Putamen (tissue), 1 donor: ENCODE results near the gene NEUROG1.
"Not testable (repeated sequence)": the region's sequence is repeated elsewhere in the genome, so short reads cannot be mapped to it uniquely, and the experiment has no call there.

ENCODE experiments used
- DNase-seq: peaks from one replicate; pipeline ENCODE4 v3.0.0-alpha.2; 2016; ENCODE audit warnings: low spot score

Gene NEUROG1

GRCh38 chr5:135537271-135537670 lies 1.5 kb upstream of the NEUROG1 start:
- DNase-seq, result no peak

- no peak for DNase-seq
Measured at GRCh38 chr5:135535420-135535819, 344 bp downstream of the NEUROG1 start.

DNA sequence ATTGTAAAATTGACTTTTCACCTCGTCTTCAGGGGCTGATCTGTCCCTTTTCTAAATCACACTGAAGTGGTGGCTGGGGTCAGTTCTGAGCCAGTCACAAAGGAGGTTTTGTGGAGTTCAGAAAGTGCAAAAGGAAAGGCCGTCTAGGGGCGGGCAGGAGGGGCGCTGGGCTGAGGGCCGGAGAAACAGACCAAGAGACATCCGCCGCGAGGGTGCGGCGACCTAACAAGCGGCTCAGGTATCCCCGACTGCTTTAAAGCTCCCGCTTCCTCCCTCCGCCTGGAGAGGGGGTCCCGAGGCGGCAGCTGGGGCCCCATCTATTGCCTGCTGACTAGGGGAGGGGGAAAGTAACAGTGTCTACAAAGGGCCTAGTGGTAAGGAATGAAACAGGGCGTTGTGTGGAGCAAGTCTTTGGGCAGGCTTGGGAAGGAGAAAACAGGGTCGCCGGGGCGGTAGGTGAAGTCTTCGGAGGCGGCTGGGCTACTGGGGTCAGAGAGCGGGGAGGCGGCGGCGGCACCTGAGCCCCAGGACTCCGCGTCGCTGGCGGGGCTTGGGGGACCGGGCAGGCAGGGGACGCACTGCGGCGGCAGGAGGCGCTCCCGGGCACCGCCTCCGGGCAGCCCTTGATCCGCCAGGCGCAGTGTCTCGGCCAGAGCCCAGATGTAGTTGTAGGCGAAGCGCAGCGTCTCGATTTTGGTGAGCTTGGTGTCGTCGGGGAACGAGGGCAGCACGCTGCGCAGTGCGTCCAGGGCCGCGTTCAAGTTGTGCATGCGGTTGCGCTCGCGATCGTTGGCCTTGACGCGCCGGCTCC lies 950 bp downstream of the NEUROG1 start:
- no peak for DNase-seq

DNA sequence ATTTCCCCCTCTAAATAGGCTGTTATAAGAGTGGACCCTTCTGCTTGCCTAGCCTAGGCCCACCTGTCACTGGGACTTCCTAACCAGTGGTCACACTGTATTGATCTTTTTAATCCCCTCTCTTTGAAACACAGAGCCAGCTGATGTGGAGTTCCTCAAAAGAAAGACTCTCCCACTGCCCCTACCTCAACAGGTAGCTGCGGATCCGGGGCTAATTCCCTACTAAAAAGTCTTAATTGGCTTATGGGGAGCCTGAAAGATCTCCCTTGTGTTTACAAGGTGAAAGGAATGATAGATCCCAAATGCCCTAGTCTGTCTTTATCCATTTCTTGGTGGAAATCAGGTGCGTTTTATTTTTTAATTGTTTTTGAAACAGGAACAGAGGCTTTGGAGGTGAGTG lies 2.0 kb downstream of the NEUROG1 start:
- DNase-seq, result no peak

DNA sequence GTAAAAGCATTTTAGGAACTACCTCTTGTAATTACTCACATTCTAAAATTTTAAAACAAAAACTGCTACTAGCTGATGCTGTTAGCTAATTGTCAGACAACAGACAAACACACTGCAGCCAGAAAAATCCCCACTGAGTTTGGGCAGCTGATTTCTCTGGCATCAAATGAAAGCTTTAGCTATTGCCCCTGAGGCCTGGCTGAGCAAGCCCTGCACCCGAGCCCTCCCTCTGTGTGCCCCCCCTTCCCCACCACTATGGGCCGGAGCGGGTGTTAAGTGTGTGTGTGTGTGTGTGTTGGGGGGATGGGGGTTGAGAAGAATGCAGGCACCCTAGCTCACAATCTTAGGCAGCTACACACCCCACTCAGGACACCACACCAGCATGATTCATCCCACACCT lies 2.4 kb downstream of the NEUROG1 start:
- no peak for DNase-seq

DNA sequence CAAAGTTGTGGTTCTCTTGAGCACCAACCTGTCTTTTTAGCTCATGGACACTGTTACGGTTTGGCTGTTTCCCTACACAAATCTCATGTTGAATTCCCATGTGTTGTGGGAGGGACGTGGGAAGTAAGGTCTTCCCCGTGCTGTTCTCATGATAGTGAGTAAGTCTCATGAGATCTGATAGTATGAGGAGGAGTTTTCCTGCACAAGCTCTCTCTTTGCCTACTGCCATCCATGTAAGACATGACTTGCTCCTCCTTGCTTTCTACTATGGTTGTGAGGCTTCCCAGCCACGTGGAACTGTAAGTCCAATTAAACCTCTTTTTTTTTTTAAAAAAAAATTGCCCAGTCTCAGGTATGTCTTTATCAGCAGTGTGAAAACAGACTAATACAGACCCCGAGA lies 6.2 kb downstream of the NEUROG1 start:
- DNase-seq, result not testable (repeated sequence)

- no peak for DNase-seq
Measured at GRCh38 chr5:135526924-135527323, 8.8 kb downstream of the NEUROG1 start.

DNA sequence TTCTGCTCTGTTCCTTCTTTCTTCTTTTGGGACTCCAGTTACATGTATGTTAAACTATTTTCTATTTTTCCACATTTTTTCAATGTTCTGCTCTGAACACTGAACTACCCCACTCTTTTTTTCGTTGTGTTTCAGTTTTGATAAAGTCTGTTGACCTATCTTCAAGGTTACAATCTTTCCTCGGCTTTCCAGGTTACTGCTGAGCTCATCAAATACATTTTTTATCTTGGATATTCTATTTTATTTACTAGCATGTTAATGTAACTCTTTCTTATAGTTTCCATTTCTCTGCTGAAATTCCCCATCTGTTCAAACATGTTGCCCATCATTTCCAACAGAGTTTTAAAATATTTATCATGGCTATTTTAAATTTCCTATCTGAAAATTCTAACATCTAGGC lies 13.8 kb downstream of the NEUROG1 start:
- DNase-seq, result no peak

DNA sequence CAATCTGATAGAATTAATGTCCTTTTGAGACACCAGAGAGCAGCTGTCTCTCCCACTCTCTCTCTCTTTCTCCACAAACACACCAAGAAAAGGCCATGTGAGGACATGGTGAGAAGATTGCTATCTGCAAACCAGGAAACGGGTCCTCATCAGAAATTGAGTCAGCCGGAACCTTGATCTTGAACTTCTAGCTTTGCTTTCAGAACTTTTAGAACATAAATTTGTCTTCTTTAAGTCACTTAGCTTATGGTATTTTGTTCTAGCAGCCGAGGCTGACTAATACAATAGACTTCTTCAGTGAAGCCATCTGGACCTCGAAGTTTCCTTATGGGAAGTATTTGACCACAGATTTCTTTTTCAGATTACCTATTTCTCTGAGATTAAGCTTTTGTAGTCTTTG lies 18.1 kb downstream of the NEUROG1 start:
- no peak for DNase-seq

GRCh38 chr5:135514116-135514515 lies 21.6 kb downstream of the NEUROG1 start:
- no peak for DNase-seq

GRCh38 chr5:135511761-135512575 lies 23.8 kb downstream of the NEUROG1 start:
- DNase-seq, result no peak

DNA sequence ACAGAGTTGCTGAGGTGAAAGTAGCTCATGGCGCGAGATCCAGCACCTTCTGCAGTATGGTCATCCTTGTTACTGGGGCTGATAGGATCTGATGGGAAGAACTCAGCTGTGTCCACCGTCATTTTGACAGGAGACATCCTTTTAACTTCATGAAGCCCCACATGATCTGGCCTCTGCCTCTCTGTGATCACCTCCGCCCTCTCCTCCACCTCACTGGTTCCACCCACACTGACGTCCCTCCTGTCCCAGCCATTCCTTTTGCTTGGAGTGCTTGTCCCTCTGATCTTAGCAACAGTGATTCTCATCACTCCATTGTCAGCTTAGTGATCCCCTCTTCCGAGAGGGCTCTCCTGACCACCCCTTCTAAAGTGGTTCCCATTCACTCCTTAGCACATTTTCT lies 25.8 kb downstream of the NEUROG1 start:
- no peak for DNase-seq

DNA sequence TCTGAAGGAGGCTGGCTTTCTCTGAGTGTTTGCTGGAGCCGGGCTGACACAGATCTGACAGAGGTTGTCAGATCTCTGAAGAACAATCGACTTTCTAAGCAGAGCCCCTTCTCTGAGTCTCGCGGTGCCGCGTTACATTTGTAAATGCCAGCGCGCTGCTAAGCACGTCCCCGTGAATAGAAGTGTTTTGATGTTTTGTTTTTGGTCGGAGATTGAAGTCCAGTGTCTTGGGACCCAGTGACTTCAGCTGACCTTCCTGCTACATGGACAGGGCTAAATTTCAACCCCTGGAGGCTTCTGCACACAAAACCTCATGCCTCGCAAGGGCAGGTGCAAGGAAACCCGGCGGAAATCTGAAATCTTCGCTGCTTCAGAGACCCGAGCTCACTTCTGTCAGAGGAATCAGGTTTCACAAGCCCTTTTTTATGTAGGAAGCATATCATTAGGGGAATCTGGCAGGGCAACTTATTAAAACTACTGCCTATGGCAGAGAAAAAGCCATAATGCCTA lies 27.2 kb downstream of the NEUROG1 start:
- DNase-seq, result no peak

DNA sequence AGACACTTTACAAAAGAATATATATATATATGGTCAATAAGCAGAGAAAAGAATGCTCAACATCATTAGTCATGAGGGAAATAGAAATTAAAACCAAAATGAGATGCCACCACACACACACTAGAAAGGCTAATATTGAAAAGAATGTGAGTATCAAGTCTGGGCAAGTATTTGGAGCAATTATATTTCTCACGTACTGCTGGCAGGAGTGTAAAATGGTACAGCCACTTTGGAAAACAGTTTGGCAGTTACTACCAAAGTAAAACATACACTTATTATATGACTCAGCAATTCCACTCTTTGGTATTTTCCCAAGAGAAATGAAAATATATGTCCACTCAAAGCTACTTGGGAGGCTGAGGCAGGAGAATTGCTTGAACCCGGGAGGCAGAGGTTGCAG lies 29.8 kb downstream of the NEUROG1 start:
- DNase-seq, result no peak

DNA sequence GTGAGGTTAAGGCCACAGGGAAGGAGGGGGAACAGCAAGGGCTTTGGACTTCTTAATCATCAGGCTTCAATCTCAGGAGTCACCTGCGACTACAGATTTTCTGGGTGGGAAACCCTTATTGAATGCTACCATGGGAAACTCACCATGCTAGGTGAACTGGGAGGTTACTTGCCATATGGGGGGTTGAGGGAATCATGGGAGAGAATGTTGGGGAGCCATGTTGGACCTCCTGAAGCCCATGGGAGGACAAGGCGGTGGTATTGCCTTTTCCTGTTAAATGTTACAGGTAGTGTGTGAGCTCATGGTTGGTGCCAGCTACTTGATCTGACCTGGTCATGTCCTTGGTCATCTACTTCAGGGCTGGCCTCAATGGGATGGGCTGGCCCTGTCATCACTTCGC lies 31.4 kb downstream of the NEUROG1 start:
- DNase-seq, result no peak

DNA sequence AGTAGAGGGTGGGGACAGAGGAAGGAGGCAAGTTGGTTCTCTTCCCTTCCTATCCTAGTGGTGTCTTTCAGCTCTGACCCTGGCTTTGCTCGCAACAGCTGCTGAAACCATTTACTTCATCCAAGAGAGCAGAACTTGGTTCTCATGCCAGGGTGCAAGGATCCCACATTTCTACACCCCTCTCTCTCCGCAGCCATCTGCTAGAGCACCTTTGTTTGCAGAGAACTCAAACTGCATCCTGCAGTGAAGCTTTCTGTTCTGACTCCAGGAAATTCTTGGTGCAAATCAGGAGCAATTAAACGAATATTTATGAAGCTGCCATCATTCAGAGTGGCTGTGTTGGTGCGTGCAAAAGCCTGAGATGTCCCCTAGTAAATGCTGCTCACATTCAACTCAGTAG lies 31.9 kb downstream of the NEUROG1 start:
- DNase-seq, result no peak

DNA sequence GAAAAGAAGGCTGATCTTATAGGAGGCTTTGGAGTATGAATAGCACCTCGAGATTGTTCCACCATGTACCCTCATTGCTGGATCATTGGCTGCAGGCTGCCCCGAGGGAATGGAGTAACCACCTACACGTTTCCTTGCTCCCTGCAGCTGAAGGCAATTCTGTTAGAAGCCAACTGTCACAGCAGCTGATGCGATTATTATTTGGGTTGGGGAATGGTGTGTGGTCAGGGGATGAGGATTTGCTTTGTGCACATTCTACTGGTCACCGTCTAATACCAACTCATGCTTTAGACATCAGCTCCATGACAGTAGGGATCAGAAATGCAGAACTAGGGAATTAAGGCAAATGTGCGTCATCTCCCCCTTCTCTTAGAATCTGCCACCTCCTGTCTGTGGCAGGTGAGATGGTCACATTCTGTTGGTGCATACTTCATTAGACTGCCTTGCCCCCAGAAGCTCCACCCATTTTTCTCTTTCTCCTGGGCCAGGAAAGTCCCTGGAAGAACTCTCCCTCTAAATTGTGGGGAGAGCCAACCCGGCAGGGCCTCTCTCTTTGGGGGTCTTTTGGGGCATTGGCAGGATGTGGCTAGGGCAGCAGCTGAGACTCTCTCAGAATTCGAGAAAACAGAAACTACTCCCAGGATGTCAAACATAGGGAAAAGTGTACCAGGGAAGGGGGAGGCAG lies 32.8 kb downstream of the NEUROG1 start:
- no peak for DNase-seq

GRCh38 chr5:135501965-135502364 lies 33.8 kb downstream of the NEUROG1 start:
- no peak for DNase-seq

GRCh38 chr5:135498637-135498995 lies 37.1 kb downstream of the NEUROG1 start:
- no peak for DNase-seq

DNA sequence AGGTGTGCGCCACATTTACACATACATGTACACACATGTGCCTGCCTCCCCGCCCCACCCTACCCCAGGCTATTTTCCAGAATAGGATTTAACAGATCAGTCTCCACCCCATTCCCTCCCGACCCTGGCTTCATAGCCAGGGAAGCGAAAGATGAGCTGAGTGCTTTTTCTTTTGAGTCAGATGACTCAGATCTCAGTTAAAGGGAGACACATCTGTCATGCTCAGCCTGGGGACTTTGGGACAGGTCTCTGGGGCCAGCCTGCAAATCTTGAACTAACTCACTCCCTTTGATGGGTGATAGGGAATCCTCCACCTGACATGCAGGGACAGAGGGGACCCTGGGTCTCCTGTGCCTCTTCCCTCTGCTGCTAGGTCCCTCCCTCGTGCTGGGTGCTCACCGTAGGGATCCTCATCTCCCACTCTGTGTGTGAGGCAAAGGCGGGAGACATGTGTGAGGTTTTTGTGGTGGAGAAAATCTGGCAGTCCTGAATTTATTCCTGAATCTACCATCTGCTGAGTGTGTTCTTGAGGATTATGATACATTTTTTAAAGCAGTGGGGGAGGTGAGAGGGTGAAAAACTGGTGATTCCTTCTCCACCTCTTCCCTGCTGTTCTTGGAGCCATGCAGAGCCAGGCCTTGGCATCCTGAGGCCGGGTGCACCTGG lies 37.7 kb downstream of the NEUROG1 start:
- no peak for DNase-seq

DNA sequence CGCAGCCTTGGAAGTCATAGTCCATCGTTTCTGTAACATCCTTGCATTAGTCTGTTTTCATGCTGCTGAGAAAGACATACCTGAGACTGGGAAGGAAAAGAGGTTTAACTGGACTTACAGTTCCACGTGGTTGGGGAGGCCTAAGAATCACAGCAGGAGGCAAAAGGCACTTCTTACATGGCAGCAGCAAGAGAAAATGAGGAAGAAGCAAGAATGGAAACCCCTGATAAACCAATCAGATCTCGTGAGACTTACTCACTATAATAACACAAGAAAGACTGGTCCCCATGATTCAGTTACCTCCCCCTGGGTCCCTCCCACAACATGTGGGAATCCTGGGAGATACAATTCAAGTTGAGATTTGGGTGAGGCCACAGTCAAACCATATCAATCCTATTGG lies 40.2 kb downstream of the NEUROG1 start:
- not testable (repeated sequence) for DNase-seq

DNA sequence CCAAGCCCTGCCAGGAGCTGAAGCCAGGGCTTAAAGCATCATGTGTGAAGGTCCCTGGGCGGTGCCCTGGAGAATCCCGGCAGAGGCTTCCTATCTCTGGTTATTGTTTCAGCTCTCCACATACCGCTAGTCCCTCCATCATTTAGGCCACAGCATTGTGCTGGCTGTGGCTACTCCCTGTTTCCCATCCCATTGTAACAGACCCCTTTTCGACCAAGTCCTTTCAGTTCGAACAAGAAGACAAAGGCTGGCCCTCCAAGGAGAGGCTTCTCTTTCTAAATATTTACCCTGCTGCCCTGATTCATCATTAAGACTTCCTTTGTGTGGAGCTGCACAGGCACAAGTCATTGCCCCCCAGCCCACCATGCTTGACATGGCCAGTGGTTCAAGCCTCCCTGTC lies 41.6 kb downstream of the NEUROG1 start:
- DNase-seq, result no peak
